CD1c-positive myeloid dendritic cell (primary cell): ENCODE data around the gene DNAJB8.

Experiments used
- DNase-seq: peaks from one replicate; pipeline ENCODE4 v3.0.0-alpha.2; 2016; ENCODE audit errors: extremely low spot score

Gene DNAJB8

DNA sequence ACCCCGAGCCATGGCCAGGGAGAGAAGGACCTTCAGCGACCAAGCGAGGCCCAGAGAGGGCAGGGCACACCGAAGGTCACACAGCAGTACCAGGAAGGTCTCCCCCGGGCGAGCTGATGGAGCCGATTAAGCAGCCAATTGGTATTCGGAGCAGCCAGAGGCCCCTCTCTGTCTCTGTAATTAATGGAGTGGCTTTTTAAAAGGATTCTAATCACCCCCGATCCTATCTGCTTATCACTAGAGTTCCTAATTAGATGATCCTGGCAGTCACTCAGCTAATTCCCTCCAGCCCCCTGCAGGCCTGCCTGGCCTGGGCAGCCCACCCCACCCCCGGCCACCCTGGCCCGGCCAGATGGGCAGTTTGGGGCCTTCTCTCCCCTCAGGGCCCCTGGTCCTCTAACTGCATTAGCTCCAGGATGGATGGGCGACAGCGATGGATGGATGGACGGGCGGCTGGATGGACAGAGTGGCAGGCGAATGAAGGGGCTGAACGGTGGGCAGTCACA, 1.6 kb upstream of the DNAJB8 start:
- DNase-seq, result no peak

DNA sequence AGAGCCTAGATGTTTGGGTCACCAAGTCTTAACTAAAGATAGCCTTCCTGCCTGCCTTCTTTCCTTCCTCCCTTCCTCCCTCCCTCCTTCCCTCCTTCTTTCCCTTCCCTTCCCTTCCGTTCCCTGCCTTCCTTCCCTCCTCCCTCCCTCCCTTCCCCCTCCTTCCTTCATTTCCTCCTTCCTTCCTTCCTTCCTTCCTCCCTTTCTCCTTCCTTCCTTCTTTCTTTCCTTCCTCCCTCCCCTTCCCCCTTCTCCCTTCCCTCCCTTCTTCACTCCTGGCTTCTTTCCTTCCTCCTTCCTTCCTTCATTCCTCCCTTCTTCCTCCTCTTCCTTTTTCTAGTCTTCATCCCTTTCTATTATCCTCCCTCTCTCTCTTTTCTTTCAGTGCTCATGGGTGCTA, 2.0 kb downstream of the DNAJB8 start:
- no peak for DNase-seq

DNA sequence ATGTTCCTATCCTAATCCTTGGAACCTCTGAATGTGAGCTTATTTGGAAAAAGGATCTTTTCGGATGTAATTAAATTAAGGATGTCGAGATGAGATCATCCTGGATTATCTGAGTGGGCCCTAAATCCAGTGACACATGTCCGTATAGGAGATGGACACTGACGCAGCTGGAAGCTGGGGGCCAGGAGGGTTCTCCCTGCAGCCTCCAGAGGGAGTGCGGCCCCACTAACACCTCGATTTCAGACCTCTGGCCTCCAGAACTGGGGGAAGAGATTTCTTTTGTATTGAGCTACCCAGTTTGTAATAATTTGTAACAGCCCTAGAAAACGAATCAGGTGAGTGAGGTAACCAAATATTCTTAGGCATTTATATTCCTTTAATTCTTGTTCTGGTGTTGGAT, 2.5 kb downstream of the DNAJB8 start:
- no peak for DNase-seq

DNA sequence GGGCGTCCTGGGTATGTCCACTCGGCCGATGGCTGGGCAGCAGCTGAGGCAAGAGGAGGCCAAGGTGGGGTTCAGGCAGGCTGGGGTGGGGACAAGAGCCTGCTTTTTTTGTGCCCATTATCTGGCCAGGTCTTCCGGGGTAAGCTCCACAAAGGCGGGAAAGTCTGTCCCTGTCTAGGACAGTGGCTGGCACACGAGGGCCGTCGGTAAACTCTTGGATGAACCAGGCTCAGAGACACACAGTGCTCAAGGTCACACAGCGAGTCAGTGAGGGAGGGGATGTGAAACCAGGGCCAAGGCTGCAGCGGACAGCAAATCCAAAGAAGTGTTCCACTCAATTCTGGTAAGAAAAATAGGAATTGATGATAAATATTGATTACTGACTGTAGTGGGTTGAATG, 2.9 kb downstream of the DNAJB8 start:
- DNase-seq, result no peak

DNA sequence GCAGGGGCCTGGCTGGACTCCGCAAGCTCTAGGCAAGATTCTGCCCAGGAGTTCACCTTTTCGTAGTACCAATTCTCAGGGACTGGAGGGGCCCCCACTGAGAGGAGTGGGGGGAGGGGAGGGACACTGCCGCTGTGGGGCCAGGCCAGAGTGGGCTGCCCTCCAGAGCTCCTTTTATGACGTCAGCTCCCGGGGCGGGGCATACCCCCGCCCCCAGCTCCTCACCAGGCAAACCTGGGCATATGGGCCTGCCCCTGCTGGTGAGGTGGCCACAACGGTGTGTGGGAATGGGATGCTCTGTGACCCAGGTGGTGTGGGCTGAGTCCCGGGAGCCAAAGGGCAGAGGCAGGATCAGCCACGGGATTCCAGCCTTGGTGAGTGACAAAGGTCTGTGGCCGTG, 3.3 kb downstream of the DNAJB8 start:
- no peak for DNase-seq

DNA sequence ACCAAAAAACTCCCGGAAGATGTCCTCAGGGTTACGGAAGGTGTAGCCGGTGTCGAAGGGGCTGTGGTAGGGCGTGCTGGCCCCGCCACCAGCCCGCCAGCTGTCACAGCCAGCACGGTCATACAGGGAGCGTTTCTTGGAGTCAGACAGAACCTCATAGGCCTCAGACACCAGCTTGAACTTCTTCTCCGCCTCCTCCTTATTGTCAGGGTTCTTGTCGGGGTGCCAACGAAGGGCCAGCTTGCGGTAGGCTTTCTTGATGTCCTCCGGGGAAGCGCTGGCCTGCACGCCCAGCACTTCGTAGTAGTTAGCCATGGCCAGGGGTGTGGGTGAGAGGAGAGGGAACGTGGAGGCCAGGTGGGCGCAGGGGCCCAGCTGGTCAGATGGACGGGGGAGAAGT, 3.8 kb downstream of the DNAJB8 start:
- DNase-seq, result no peak

DNA sequence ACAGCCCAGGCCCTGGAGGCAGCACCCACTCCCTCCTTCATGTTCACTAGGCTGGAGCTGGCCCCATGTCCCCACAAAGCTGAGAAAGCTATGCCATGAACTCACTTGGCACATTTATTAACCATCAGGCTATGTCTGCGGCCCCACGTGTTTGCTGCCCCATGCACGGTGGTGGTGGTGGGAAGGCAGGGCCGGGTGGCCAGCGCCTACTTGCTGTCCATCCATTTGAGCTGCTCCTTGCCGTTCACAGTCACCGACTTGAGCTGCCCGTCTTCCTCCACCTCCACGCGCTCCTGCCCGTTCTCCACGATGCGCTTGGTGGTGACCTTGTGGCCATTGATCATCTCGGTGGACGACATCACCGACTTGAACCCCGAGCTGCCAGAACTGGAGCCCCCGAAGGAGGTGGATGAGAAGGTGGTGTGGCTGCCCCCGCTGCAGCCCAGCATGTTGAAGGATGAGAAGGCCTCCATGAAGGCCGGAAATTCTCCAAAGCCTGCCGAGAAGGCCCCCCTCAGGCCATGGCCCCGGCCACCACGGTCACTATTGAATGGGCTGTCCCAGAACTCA, 4.3 kb downstream of the DNAJB8 start:
- no peak for DNase-seq

DNA sequence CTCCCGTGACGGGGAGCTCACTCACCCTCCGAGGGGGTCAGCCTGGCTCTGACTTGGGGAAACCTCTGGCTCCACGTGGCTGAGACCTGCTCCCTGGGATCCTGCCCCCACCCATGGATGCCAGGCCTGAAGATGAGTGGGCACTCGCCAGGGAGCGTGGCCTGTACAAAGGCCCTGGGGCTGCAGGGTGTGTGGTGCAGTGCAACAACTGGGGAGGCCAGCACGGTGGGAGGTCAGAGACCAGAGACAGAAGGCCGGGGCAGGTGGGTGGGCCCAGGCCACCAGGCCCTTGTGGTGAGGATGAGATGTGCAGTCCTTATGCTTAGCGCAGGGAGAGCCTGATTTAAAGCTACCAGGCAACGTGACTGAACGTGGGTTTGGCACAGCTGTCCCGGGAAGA, 5.0 kb downstream of the DNAJB8 start:
- DNase-seq, result no peak

DNA sequence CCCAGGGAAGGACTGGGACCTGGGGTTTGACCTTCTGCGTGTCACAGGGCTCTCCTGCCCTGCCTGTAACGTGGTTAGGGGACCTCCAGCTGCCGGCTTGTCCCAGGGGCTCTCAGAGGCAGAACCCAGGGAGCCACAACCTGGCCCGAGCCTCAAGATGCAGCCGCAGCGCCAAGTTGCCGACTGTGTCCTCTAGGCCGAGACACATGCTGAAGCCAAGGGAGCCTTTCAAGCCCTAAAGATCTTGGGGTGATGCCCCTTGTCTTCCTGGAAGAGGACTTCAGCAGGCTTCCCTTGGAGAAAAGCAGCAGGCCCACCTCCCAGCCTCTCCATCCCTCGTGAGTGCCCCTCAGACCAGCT, 7.2 kb downstream of the DNAJB8 start:
- no peak for DNase-seq

DNA sequence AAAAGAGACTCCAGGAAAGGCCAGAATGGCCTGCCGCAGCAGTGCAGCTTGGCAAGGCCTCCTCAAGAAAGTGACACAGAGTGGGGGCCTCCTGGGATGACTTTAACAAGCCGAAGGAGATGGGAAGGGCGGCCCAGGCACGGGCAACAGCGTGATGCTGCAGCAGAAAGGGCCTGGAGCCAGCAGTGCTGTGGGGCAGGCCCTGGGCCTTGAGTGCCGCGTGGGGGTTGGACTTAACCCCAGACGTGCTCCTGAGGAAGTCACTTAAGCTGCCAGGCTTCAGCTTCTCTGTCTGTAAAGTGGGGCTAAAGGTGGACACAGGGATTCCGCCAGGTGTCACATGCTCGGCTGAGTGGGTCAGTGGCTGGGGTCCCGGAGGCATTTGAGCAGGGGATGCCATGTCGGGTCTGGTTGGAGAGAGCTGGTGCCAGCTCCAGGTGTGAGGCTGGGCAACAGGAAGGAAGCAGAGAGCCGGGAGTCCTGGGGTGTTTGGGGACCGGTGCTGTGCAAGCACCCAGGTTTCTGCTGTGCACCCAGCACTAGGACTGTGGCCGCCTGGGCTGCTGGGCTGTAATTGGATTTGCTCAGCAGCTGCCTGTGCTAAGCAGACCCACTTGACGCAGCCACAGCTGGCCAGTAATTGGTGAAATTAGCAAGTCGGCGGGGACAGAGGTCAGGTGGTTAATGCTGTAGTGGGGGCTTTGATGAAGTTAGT, 7.8 kb downstream of the DNAJB8 start:
- DNase-seq, result no peak

DNA sequence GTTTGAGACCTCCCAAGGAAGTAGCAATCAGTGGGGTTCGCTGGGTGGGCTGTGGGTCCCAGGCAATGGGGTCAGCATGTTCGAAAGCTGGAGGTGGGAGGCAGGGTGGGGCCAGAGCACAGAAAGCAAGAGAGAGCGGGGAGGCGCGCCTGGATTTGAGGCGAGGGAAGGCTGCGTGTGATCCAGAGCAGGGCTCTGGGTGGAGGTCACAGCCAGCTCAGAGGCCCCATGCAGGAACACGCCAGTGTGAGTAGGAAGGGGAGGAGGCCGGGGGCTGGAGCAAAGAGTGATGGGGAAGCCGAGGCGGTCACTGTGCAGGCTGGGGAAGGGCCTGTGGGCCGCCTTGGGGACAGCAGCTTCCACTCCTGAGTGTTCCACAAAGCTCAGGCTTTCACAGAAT, 8.8 kb downstream of the DNAJB8 start:
- no peak for DNase-seq

DNA sequence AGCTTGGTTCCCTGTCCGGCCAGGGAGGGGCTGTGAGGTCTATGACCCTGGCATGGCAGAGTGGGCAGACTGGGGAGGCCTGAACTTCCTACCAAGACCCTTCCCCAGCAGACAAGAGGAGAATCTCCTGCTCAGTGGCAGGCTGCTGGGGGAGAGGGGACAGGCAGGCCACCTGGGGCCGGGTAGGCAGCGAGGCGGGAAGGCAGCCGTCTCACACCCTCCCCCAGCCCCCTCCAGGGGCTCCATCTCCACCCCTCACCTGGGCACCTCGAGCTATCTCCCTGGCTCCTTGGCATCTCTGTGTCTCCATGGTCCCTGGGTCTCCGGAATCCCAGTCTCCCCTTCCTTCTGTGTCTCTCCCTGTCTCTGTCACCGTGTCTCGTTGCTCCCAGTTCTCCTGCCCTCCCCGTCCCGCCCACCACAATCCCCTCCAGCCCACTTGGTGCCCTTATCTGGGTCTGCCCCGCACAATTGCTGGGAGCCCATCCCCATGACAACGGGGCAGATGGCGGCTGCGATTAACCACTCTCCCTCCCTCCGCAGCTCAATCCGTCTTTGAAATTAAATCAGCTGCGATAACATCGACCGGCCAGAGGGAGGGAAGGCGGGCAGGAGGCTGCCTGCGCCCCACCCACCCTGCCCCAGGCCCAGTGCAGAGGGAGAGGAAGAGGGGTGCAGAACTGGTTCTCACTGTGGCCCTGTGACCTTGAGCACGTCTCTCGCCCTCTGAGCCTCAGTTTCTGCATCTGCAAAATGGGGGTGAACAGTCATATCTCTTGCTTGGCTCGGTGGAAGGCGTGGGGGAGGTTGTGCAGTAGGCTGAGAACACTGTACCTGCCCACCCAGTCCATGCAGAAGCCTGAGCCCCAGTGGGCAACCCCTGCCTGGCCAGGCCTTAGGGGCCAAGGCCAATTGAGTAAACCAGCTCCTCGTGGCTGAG, 9.6 kb downstream of the DNAJB8 start:
- DNase-seq, result no peak

DNA sequence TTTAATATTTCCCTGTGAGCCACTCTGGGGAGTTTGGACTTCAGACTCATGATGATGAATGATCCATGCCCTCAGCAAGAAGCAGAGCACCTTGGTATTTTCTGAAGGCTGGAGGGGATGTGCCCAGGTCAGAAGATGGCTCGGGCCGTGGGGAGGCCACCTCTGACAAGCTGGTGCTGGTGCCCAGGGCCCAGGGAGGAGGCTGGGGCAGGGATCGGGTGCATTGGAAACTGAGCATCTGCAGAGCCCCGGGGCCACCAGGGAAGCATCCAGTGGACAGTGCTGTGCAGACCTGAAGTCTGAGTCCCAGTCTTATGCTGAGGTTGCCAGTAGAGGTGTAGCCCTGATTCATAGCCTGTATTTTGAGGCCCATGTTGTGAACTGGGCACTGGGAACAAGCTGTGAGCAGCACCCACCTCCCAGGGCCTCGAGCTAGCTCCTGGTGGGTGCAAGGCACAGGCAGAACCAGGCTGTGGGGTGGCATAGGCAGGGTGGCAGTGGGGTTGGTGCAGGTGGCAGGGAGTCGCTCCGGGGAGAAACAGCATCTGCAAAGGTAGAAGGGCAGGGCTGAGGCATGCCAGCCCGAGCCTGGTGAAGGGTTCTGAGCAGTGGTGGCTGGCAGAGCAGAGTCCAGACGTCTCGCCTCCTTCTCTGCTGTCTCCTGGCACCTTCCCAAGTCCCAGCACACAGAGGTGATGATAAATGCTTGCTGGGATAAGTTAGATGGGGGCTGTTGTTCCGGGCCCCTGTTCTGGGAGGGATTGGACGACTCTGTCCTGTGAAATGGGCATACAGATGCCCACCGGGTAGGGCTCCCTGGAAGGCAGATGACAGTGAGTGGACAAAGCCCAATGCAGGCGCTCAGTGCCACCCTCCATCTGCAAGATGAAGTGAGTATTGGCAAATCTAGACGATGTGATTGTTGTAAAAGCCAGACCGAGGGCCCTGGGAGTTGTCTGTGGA, 10.6 kb downstream of the DNAJB8 start:
- no peak for DNase-seq

DNA sequence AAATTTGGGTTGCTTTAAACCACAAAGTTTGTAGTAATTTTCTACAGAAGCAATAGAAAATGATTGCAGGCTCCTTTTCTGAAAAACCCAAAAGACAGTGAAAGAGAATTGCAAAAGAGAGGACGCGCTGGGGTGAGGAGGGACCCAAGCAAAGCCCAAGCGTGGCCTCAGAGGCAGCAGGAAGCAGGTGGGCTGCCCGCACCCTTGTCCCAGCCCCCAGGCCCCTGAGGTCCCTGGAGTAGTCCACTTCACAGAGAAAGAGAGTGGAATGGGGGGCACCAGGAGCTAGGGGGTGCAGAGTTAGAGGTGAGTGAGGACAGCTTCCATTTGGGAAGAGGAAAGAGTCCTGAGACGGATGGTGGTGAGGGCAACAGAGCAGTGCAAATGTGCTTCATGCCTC, 11.6 kb downstream of the DNAJB8 start:
- no peak for DNase-seq

DNA sequence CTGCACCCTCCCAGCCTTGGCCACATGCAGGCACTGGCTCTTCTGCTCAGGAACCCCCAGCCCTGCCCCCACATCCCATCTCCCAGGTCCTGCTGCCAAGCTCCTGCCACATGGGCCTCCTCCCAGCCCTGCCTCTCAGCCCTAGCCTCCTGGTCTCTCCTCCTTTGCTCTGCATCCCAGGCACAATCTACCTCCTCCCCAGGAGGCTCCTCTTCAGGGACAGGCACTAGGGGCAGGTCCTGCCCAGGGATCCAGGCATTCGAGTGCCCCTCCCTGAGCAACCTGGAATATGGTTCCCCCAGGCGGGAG, 12.4 kb downstream of the DNAJB8 start:
- no peak for DNase-seq

DNA sequence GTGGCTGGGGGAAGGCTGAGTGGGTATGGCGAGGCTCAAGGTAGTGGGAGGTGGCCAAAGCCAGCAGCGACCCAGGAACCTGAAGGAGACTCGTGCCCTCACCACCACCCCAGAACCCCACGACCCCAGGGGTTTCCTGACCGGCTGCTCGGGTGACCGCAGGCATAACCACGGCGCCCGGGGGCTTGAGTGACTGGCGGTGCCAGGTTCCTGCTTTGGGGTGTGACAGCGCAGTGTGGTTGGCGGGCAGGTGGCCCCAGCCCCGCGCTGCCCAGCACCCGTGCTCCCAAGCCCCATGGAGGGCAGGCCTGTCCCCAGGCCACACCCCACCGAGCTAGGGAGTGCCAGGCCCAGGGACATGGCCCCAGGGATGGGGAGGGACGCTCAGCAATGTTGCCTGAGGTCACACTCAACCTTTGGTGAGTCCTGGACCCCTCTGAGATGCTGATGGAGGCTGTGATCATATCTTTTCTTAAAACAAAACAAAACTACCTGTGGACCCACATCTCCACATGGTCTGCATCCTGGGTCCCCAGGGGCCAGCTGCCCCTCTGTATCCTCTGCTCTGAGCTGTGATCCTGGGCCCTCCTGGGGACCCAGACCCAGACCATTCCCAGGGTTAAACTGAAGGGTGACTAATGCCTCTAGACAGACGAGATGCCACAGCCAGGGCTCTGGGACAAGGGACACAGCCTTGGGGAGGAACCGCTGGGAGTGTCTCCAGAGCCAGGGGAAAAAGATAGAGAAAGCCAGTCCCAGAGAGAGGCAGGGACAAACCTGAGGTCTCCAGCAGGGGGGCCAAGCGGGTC, 13.0 kb downstream of the DNAJB8 start:
- DNase-seq, result no peak

DNA sequence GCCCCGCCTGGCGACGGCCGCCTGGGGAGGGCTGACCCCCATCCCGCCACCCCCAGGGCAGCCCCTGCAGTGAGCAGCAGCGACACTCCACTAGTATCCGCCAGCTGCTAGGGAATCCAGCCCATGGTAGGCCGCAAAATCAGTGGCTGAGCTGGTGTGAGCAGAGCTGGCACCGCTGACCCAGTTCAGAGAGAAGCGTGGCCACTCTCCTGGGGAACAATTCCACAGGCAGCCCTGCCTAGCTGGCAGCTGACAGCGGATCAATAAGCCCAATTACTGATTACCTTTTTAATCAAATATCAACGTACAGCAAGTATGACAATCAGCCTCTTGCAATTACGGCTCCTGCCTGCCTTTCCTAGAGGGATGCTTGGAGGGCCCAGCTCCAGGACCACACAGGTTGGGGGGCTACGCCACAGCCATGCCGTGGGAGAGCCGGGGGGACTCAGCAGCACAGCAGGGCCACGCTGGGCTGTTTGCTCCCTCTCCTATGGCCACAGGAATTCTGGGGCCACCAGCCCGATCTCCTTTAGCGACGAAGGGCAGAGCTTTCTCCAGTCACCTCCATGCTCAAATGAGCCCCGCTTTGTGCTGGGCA, 13.9 kb downstream of the DNAJB8 start:
- DNase-seq, result no peak

DNA sequence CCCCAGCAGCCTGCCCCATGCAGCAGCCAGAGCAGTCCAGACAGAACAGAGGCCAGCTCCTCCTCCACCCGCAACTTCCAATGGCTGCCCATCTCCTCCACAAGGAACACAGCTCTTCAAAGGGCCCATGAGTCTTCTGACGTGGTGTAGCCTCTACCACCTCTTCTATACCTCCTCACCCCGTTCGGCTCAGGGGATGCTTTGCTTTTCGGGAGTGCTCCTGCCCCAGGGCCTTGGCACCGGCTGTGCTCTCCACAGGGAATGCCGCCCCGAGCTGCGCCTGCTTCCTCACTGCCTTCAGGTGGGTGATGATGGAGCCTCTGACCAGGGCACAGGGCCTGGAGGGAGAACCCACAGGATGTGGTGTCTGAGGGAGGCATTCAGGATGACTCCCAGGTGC, 14.6 kb downstream of the DNAJB8 start:
- DNase-seq, result no peak

DNA sequence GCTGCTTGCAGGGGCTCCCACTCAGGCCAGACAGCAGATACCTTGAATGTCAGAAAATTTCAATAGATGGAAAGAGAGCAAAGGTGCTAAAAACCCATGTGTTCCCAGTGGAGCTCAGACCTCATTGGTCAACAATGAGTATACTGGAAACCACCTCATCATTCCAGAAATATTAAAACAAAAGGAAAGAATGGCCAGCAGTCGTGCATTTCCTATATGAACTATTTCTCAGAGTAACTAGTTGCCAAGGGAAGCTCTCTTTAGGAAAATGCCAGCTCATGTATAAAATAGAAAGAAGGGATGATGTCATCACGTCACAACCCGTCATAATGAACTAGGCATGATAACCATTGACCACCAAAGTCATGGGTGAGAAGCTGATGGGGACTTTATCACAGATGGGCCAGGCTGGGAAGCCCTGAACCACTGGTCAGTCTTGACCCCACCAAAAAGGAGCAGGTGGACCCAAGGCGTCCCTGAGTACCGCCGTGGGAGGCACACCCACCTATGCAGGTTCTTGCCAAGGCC, 17.5 kb downstream of the DNAJB8 start:
- no peak for DNase-seq

DNA sequence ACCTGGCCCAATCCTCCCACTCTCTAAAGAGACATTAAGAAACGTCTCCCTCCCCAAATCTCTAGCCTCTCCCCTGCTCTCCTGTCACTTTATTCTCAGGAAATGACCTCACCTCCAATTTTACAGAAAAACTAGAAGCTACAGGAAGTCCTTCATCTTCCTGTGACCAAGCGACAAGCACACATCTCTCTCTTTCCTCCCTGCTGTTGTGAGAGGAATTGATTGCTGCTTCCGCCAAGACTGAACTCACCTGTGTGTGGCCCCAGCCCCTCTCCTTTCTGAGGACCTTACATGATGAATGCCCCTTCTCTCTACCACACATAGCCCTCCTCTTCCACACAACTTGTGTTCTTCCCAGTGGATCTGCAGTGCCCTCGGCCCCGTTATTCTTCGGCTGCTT, 18.2 kb downstream of the DNAJB8 start:
- no peak for DNase-seq
